Naive thymus-derived CD4-positive, alpha-beta T cell (primary cell): Measurements from ENCODE around the gene NUDT14. TPM values are rescaled to one million over a fixed set of nuclear protein-coding genes. Genes with fewer than 3 reads are reported as not detected.

Experiments used
- ATAC-seq: fragments of 150-1000 bp; cut with Tn5 transposase; 2 replicates; pipeline ENCODE4 v1.10.0; 2021; ENCODE audit warnings: mild to moderate bottlenecking, moderate library complexity
- CTCF ChIA-PET: fragments of 350-600 bp; sonication (Branson Sonifier 250); formaldehyde crosslinking; loops from one replicate; lab custom pipeline; 2021; ENCODE audit warnings: antibody characterized with exemption; lab: Charles Lee
- POLR2A ChIA-PET: fragments of 350-600 bp; sonication (Branson Sonifier 250); formaldehyde crosslinking; loops from one replicate; lab custom pipeline; 2021; ENCODE audit warnings: antibody characterized with exemption, inconsistent platforms; lab: Charles Lee
- DNase-seq, 9 donors: peaks; one replicate each; pipeline versions ENCODE4 v3.0.0 to v3.0.0-alpha.2; 2020 to 2022; ENCODE audit warnings: mixed read lengths in 1 of 9
- H3K27ac ChIP-seq: one replicate; pipeline ENCODE4 v1.7.0; 2013; ENCODE audit warnings: mild to moderate bottlenecking, low read depth, low read length, moderate library complexity
- H3K27me3 ChIP-seq, 2 donors: one replicate each; pipeline ENCODE4 v1.7.0; 2013; ENCODE audit warnings: low read length in 2 of 2, mild to moderate bottlenecking in 2 of 2, moderate library complexity in 2 of 2; ENCODE audit not compliant: control insufficient read depth in 2 of 2, insufficient read depth in 2 of 2
- H3K36me3 ChIP-seq, 3 experiments: 1 replicate in 2 of 3; 2 replicates in 1 of 3; pipeline ENCODE4 v1.7.0; 2013; ENCODE audit warnings: low read length in 3 of 3, mild to moderate bottlenecking in 3 of 3, moderate library complexity in 1 of 3; ENCODE audit not compliant: insufficient read depth in 3 of 3, control insufficient read depth in 2 of 3
- H3K4me1 ChIP-seq, 2 donors: one replicate each; pipeline ENCODE4 v1.7.0; 2013; ENCODE audit warnings: low read length in 2 of 2, mild to moderate bottlenecking in 2 of 2, moderate library complexity in 1 of 2; ENCODE audit not compliant: control insufficient read depth in 2 of 2, insufficient read depth in 2 of 2
- H3K4me3 ChIP-seq: 2 replicates; pipeline ENCODE4 v1.7.0; 2013; ENCODE audit warnings: mild to moderate bottlenecking, low read length
- H3K9me3 ChIP-seq, 3 experiments: 1 replicate in 2 of 3; 2 replicates in 1 of 3; pipeline ENCODE4 v1.7.0; 2013; ENCODE audit warnings: low read length in 3 of 3; ENCODE audit not compliant: control insufficient read depth in 2 of 3
- H3K27ac Mint-ChIP-seq, 9 donors: one replicate each; pipeline ENCODE4 v1.8.0; 2020 to 2022; ENCODE audit warnings: mixed read lengths in 9 of 9, mild to moderate bottlenecking in 8 of 9, moderate library complexity in 5 of 9, inconsistent platforms in 2 of 9
- H3K27me3 Mint-ChIP-seq, 5 donors: one replicate each; pipeline ENCODE4 v1.8.0; 2021 to 2022; ENCODE audit warnings: mixed read lengths in 5 of 5, mild to moderate bottlenecking in 1 of 5
- H3K36me3 Mint-ChIP-seq, 5 donors: one replicate each; pipeline ENCODE4 v1.8.0; 2020 to 2022; ENCODE audit warnings: mixed read lengths in 5 of 5, mild to moderate bottlenecking in 3 of 5, inconsistent platforms in 1 of 5
- H3K4me1 Mint-ChIP-seq, 7 donors: one replicate each; pipeline ENCODE4 v1.8.0; 2020 to 2022; ENCODE audit warnings: mixed read lengths in 7 of 7, mild to moderate bottlenecking in 3 of 7, inconsistent platforms in 1 of 7
- H3K4me3 Mint-ChIP-seq, 10 donors: one replicate each; pipeline ENCODE4 v1.8.0; 2020 to 2022; ENCODE audit warnings: mild to moderate bottlenecking in 10 of 10, mixed read lengths in 10 of 10, moderate library complexity in 6 of 10, inconsistent platforms in 2 of 10
- H3K9me3 Mint-ChIP-seq, 11 donors: one replicate each; pipeline ENCODE4 v1.8.0; 2020 to 2022; ENCODE audit warnings: mixed read lengths in 11 of 11, mild to moderate bottlenecking in 4 of 11, inconsistent platforms in 1 of 11, moderate library complexity in 1 of 11
- intact Hi-C, 2 donors: fragments of 100-400 bp; cut with micrococcal nuclease; formaldehyde crosslinking; loops; one replicate each; pipeline ENCODE4 v1.15.1; 2023
- polyA plus RNA-seq, 2 donors: library from polyadenylated mRNA; unstranded; fragments of 300-500 nt; fragmentation: Illumina TruSeq; gene quantifications; one replicate each; pipeline ENCODE4 v1.2.3, GENCODE V29; 2021
- total RNA-seq, 6 experiments: library from RNA in 5 of 6; stranded (reverse) in 5 of 6; gene quantifications; 1 replicate in 5 of 6; 2 replicates in 1 of 6; pipeline ENCODE4 v1.2.3 and lab custom pipeline; 2021 to 2026

NUDT14 gene
- total and polyA plus RNA-seq, 7 experiments from 2014 or later: 17.3 to 29.6 (median 20.1) TPM

DNA sequence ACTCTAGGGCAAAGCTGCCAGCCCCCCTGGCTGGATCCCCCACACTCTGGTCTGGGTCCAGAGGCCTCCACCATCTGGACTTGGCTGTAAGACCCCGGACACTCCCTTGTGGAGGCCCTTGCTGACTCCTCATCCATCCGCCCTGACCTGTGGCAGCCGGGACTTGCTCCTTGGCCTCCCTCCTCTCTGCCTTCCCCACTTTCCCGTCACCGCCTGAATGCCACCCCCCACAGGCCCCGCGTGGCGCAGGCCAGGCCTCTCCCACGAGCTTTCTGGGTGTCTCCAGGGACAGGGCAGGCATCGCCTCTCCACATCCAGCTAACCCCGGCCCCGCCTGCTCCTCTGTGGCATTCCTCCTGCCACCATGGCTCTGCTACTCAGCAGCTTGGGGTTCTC is 26.6 kb downstream of the NUDT14 start:
- no peaks in the 10 kb centered on the region for H3K9me3 ChIP-seq
- intact Hi-C loops: no loop called here
- no peaks in the 10 kb centered on the region for H3K4me1 Mint-ChIP-seq
- no peaks in the 10 kb centered on the region for H3K9me3 Mint-ChIP-seq
- H3K27me3 ChIP-seq: no peaks in the 10 kb centered on the region
- DNase-seq: peak in 1 of 9 donors; percentile 6
- H3K4me1 ChIP-seq: no peaks in the 10 kb centered on the region
- no peak overlapping the region for H3K4me3 Mint-ChIP-seq
- H3K27me3 Mint-ChIP-seq: no peaks in the 10 kb centered on the region
- no peak for ATAC-seq
- H3K27ac Mint-ChIP-seq: no peak overlapping the region
- no peaks in the 10 kb centered on the region for H3K36me3 Mint-ChIP-seq
- CTCF ChIA-PET: no interaction called here
- no peak overlapping the region for H3K4me3 ChIP-seq
- no peak overlapping the region for H3K27ac ChIP-seq
- no peaks in the 10 kb centered on the region for H3K36me3 ChIP-seq
- POLR2A ChIA-PET: no interaction called here

DNA sequence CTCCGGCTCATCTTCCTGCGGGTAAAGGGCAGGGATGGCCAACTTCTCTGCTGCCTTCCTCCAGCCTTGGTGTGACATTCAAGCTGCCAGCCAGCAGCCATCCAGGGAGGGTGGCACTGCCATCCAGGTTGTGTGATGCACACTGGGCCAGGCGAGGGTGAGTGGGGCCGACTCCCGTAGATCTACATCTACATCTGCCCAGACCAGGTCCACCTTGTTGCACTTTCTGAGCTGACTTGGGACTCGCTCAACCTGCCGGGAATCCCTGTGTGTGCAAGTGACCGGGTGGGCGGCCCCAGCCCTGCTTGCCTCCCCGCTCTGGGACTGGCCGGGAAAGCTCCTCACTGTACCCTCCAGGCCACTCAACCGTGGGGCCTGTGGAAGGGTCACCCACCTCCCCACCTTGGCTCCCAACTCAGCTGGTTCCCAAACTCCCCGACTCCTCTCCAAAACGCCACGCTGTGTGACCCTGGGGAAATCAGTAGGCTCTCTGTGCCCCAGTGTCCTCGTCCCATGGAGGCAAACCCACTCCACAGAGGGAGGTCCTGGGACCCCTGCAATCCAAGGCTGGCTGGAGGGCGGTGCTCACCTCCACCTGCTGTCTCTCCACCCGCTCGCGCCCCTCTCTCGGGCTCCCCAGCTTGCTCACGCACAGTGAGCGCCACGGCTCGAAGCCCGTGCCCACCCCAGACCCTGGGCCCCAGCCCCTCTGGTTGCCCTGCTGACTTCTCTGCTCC is 27.2 kb downstream of the NUDT14 start:
- Histone ChIP-seq H3K27me3 (no peaks in the 10 kb centered on the region), H3K27ac (no peak overlapping the region), H3K4me1 (no peaks in the 10 kb centered on the region), H3K4me3 (no peak overlapping the region), H3K36me3 (no peaks in the 10 kb centered on the region), H3K9me3 (no peaks in the 10 kb centered on the region)
- ATAC-seq (no peak), DNase-seq (no peak)
- no peaks in the 10 kb centered on the region for H3K4me1 Mint-ChIP-seq
- POLR2A ChIA-PET: no interaction called here
- no peak overlapping the region for H3K27ac Mint-ChIP-seq
- no peaks in the 10 kb centered on the region for H3K9me3 Mint-ChIP-seq
- no peaks in the 10 kb centered on the region for H3K36me3 Mint-ChIP-seq
- H3K4me3 Mint-ChIP-seq: no peak overlapping the region
- CTCF ChIA-PET: no interaction called here
- intact Hi-C loops: no loop called here
- H3K27me3 Mint-ChIP-seq: no peaks in the 10 kb centered on the region

DNA sequence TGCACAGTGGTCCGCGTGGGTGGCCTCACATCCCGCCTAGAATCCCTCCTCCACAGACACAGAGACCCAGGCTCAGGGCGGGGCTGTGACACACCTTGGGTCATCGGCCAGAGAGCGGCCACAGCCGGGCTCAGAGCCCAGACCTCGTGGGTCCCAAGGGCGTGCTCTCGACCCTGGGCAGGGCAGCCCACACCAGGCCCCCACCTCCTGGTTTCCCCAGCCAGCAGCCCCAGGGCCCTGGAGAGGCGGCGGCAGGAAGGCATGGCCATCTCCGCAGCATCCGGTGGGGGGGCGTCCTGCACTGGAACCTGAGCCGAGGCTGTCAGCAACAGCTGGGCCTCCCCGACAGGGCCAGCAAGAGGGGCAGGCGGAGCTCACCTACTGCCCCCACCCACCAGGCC is 27.8 kb downstream of the NUDT14 start:
- peak in 1 of 9 donors; percentile 6 for DNase-seq
- Mint-ChIP-seq H3K4me1 (no peaks in the 10 kb centered on the region), H3K27me3 (no peaks in the 10 kb centered on the region), H3K36me3 (no peaks in the 10 kb centered on the region), H3K27ac (no peak overlapping the region), H3K4me3 (no peak overlapping the region), H3K9me3 (no peaks in the 10 kb centered on the region)
- ChIA-PET CTCF (no interaction called here), POLR2A (no interaction called here)
- Histone ChIP-seq H3K4me1 (no peaks in the 10 kb centered on the region), H3K36me3 (no peaks in the 10 kb centered on the region), H3K4me3 (no peak overlapping the region), H3K27ac (no peak overlapping the region), H3K9me3 (no peaks in the 10 kb centered on the region), H3K27me3 (no peaks in the 10 kb centered on the region)
- ATAC-seq: no peak
- intact Hi-C loops: no loop called here

DNA sequence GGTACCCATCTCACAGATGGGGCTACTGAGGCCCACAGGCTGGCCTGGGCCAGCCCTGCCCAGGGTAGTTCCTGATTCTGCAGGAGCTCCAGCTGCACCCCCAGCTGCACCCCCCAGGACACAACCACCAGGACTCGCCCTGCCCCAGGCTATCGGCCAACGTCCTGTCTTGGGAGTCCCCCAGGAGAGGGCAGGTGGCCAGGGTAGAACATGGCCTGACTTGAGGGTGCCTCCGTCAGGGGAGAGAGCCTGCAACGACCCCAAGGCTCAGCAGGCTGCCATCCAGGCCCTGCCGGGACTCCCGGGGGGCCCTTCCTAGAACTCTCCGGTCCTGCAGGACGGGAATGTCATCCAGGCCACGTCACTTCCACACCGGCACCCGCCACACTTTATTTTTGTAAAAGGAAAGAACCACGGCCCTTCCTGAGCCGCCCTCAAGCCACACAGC is 28.3 kb downstream of the NUDT14 start:
- Mint-ChIP-seq H3K4me1 (no peaks in the 10 kb centered on the region), H3K36me3 (no peaks in the 10 kb centered on the region), H3K9me3 (no peaks in the 10 kb centered on the region), H3K4me3 (no peak overlapping the region), H3K27me3 (no peaks in the 10 kb centered on the region), H3K27ac (no peak overlapping the region)
- intact Hi-C loops: no loop called here
- Histone ChIP-seq H3K9me3 (no peaks in the 10 kb centered on the region), H3K27me3 (no peaks in the 10 kb centered on the region), H3K4me3 (no peak overlapping the region), H3K36me3 (no peaks in the 10 kb centered on the region), H3K4me1 (no peaks in the 10 kb centered on the region), H3K27ac (no peak overlapping the region)
- POLR2A ChIA-PET: no interaction called here
- CTCF ChIA-PET: no interaction called here
- ATAC-seq (no peak), DNase-seq (no peak)

DNA sequence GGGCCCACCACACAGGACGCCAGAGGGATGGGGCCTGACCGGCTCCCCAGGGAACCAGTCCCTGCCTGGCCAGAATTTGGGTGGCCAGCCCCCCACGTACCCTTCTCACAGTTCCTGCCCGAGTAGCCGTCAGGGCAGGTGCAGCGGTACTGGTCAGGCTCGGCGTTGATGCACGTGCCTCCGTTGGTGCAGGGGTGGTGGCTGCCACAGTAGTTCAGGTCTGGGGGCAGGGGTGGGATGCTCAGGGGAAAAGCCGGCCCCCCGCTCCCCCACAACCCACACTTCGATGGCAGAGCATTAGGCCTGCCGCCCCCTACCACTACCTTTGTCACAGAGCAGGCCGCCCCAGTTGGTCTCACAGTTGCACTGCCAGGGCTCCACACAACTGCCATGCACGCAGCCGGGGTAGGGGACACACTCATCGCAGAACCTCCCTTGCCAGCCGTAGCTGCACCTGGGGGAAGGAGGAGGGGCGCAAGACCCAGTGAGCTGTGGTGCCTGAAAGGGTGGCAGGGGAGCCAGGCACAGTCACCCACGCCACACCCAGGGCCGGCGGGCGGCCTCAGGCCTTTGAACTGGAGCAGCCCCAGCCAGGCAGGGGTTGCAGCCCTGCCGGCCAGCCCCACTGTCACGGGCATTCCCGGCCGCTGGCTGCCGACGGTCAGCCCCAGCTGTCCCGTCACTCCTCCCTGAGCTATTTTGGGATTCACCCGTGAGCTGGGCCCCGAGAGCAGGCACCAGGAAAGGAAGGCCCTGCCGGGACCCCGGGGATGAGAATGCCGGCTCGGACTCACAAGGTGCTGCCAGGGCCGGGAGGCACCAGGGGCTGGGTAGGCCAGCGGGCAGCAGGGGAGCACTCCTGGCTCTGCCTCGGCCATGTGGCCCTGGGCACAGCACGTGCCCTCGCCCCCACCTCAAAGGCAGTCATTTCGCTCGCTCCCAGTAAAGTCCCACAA is 29.0 kb downstream of the NUDT14 start:
- Histone ChIP-seq H3K36me3 (no peaks in the 10 kb centered on the region), H3K27me3 (no peaks in the 10 kb centered on the region), H3K27ac (no peak overlapping the region), H3K9me3 (no peaks in the 10 kb centered on the region), H3K4me1 (no peaks in the 10 kb centered on the region), H3K4me3 (no peak overlapping the region)
- DNase-seq (peak in 1 of 9 donors; percentile 6), ATAC-seq (no peak)
- Mint-ChIP-seq H3K36me3 (no peaks in the 10 kb centered on the region), H3K4me1 (no peaks in the 10 kb centered on the region), H3K27ac (no peak overlapping the region), H3K4me3 (no peak overlapping the region), H3K27me3 (no peaks in the 10 kb centered on the region), H3K9me3 (no peaks in the 10 kb centered on the region)
- CTCF ChIA-PET: no interaction called here
- intact Hi-C loops: no loop called here
- POLR2A ChIA-PET: no interaction called here

DNA sequence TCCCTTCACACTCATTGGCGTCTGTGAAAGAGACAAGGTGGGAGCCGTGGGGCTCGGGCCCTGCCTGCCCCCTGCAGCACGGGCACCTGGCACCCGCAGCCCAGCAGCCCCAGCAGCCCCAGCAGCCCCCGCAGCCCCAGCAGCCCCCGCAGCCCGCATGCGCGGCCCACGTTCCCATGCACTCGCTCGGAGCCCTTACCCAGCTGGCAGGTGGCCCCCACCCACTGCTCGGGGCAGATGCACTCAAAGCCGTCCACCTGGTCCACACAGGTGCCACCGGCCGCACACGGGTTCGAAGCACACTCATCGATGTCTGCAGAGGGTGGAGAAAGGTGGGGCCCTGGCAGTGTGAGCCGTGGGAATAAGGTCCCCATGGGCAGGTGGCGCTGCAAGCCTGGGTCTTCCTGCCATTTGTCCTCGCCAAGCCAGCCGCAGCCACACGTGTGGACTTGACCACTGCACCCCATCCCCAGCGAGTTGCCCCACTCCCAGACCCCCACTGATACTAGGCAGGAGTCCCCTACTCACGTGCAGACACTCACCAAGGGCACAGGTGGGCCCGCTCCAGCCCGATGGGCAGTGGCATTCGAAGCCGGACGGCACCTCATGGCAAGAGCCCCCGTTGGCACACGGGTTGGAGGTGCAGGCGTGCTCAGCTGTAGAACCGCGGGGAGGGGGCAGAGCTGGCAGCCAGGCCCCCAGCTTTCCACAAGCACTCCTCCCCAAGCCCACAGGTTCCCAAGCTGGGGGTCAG is 29.9 kb downstream of the NUDT14 start:
- intact Hi-C loops: no loop called here
- DNase-seq (peak in 1 of 9 donors; percentile 4), ATAC-seq (no peak)
- H3K4me3 ChIP-seq: no peak overlapping the region
- ChIA-PET CTCF (no interaction called here), POLR2A (no interaction called here)
- Mint-ChIP-seq H3K27ac (no peak overlapping the region), H3K9me3 (no peaks in the 10 kb centered on the region), H3K4me3 (no peak overlapping the region), H3K27me3 (no peaks in the 10 kb centered on the region), H3K36me3 (no peaks in the 10 kb centered on the region), H3K4me1 (no peaks in the 10 kb centered on the region)
- H3K27ac ChIP-seq: no peak overlapping the region
- no peaks in the 10 kb centered on the region for H3K27me3 ChIP-seq
- no peaks in the 10 kb centered on the region for H3K36me3 ChIP-seq
- H3K9me3 ChIP-seq: no peaks in the 10 kb centered on the region
- H3K4me1 ChIP-seq: no peaks in the 10 kb centered on the region
